ENCODE results near the gene MAML3. TPM values are rescaled to one million over a fixed set of nuclear protein-coding genes. Genes with fewer than 3 reads are reported as not detected.

Gene MAML3
- total RNA-seq, 2 experiments from 2014 or later: 2.5 to 2.9 TPM

DNA sequence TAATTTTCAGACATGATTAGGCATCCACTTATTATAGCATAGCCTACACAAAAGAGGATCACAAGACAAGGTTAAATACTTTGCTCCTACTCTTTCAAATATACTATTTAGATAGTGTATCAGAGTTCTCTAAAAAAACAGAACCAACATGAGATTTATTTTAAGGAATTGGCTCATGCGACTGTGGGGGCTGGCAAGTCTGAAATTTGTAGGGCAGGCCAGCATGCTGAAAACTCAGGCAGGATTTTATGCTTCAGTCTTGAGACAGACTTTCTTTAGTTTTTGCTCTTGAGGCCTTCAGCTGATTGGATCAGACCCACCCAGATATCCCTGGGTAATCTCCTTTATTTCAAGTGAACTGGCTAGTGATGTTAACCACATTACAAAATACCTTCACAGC lies 169.5 kb downstream of the MAML3 start:
- H3K36me3 Mint-ChIP-seq (ENCODE audit: low read depth): no peaks in the 10 kb centered on the region
- no peaks in the 10 kb centered on the region for H3K4me1 Mint-ChIP-seq (ENCODE audit: low read depth)
- no peak for ATAC-seq (ENCODE audit: poor library complexity)
- H3K27me3 Mint-ChIP-seq: no peaks in the 10 kb centered on the region
- H3K9me3 Mint-ChIP-seq: no peaks in the 10 kb centered on the region
- Histone ChIP-seq H3K36me3 (ENCODE audit: insufficient read depth, low read length) (no peaks in the 10 kb centered on the region), H3K27ac (ENCODE audit: low read depth in 1 of 2, low read length in 2 of 2) (no peak overlapping the region), H3K4me3 (ENCODE audit: low read length) (no peak overlapping the region), H3K27me3 (ENCODE audit: control insufficient read depth in 1 of 2, insufficient read depth in 2 of 2, low read length in 2 of 2) (no peaks in the 10 kb centered on the region), H3K9me3 (ENCODE audit: control insufficient read depth in 1 of 2, insufficient read depth in 1 of 2, low read length in 2 of 2) (no peaks in the 10 kb centered on the region), H3K4me1 (ENCODE audit: insufficient read depth, low read length) (no peaks in the 10 kb centered on the region)
- no peak overlapping the region for H3K4me3 Mint-ChIP-seq
- ChIA-PET CTCF (no interaction called here), POLR2A (no interaction called here)
- TF ChIP-seq, protein P1, sequence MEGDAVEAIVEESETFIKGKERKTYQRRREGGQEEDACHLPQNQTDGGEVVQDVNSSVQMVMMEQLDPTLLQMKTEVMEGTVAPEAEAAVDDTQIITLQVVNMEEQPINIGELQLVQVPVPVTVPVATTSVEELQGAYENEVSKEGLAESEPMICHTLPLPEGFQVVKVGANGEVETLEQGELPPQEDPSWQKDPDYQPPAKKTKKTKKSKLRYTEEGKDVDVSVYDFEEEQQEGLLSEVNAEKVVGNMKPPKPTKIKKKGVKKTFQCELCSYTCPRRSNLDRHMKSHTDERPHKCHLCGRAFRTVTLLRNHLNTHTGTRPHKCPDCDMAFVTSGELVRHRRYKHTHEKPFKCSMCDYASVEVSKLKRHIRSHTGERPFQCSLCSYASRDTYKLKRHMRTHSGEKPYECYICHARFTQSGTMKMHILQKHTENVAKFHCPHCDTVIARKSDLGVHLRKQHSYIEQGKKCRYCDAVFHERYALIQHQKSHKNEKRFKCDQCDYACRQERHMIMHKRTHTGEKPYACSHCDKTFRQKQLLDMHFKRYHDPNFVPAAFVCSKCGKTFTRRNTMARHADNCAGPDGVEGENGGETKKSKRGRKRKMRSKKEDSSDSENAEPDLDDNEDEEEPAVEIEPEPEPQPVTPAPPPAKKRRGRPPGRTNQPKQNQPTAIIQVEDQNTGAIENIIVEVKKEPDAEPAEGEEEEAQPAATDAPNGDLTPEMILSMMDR (IDR thresholded peaks at IDR 0.05): no peak
- intact Hi-C loops (cut with DNase I, micrococcal nuclease): no loop called here
- DNase-seq: no peak
- H3K27ac Mint-ChIP-seq: no peak overlapping the region

GRCh38 chr4:139978692-139979091 lies 175.3 kb downstream of the MAML3 start:
- no peaks in the 10 kb centered on the region for H3K9me3 Mint-ChIP-seq
- Histone ChIP-seq H3K4me3 (ENCODE audit: low read length) (no peak overlapping the region), H3K27me3 (ENCODE audit: control insufficient read depth in 1 of 2, insufficient read depth in 2 of 2, low read length in 2 of 2) (no peaks in the 10 kb centered on the region), H3K4me1 (ENCODE audit: insufficient read depth, low read length) (no peaks in the 10 kb centered on the region), H3K27ac (ENCODE audit: low read depth in 1 of 2, low read length in 2 of 2) (no peak overlapping the region), H3K36me3 (ENCODE audit: insufficient read depth, low read length) (no peaks in the 10 kb centered on the region), H3K9me3 (ENCODE audit: control insufficient read depth in 1 of 2, insufficient read depth in 1 of 2, low read length in 2 of 2) (no peaks in the 10 kb centered on the region)
- ATAC-seq (ENCODE audit: poor library complexity): no peak
- no peak overlapping the region for H3K27ac Mint-ChIP-seq
- TF ChIP-seq, protein P1 (IDR thresholded peaks at IDR 0.05): no peak
- intact Hi-C loops (cut with DNase I, micrococcal nuclease): no loop called here
- POLR2A ChIA-PET: no interaction called here
- H3K36me3 Mint-ChIP-seq (ENCODE audit: low read depth): no peaks in the 10 kb centered on the region
- peaks cover 15% of the 10 kb centered on the region for H3K4me1 Mint-ChIP-seq (ENCODE audit: low read depth)
- no peaks in the 10 kb centered on the region for H3K27me3 Mint-ChIP-seq
- DNase-seq: peak in 3 of 14 experiments; percentile 15 to 41 (median 37)
- CTCF ChIA-PET: no interaction called here
- H3K4me3 Mint-ChIP-seq: no peak overlapping the region

GRCh38 chr4:139977838-139978609 lies 176.0 kb downstream of the MAML3 start:
- intact Hi-C loops (cut with DNase I, micrococcal nuclease): no loop called here
- ChIA-PET CTCF (interaction anchor here (0.8 kb wide), 1 partner anchor 11 kb away, joined by 5 read pairs; no protein-coding TSS in a partner anchor), POLR2A (no interaction called here)
- H3K4me1 ChIP-seq (ENCODE audit: insufficient read depth, low read length): no peaks in the 10 kb centered on the region
- Mint-ChIP-seq H3K27ac (no peak overlapping the region), H3K4me1 (ENCODE audit: low read depth) (peaks cover 15% of the 10 kb centered on the region), H3K36me3 (ENCODE audit: low read depth) (no peaks in the 10 kb centered on the region), H3K4me3 (no peak overlapping the region), H3K27me3 (no peaks in the 10 kb centered on the region), H3K9me3 (no peaks in the 10 kb centered on the region)
- TF ChIP-seq, protein P1 (IDR thresholded peaks at IDR 0.05): no peak
- DNase-seq (no peak), ATAC-seq (ENCODE audit: poor library complexity) (no peak)
- H3K9me3 ChIP-seq (ENCODE audit: control insufficient read depth in 1 of 2, insufficient read depth in 1 of 2, low read length in 2 of 2): no peaks in the 10 kb centered on the region
- no peaks in the 10 kb centered on the region for H3K27me3 ChIP-seq (ENCODE audit: control insufficient read depth in 1 of 2, insufficient read depth in 2 of 2, low read length in 2 of 2)
- no peaks in the 10 kb centered on the region for H3K36me3 ChIP-seq (ENCODE audit: insufficient read depth, low read length)
- H3K27ac ChIP-seq (ENCODE audit: low read depth in 1 of 2, low read length in 2 of 2): no peak overlapping the region
- no peak overlapping the region for H3K4me3 ChIP-seq (ENCODE audit: low read length)

All from CD4-positive, alpha-beta T cell (primary cell).